ENCODE data around the gene ZCWPW1.

The ZCWPW1 gene

DNA sequence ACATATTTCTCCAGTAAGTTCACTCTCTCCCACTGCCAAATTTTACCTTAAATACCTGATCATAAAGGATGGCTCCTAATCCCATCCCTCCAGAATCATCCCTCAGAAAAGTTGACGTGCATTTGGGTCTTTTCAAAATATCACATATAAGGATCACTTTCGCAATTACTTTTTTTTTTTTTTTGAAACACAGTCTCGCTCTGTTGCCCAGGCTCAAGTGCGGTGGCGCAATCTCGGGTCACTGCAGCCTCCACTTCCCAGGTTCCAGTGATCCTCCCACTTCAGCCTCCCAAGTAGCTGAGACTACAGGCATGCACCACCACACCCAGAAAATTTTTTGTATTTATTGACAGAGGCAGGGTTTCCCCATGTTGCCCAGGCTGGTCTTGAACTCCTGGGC, 17.4 kb downstream of the ZCWPW1 start:
- DNase-seq (ENCODE audit: extremely low read depth, low read depth), result no peak
- H3K4me3 ChIP-seq (replicated peaks; ENCODE audit: low read depth, low read length), result no peak overlapping the region
- TF ChIP-seq, protein P1, sequence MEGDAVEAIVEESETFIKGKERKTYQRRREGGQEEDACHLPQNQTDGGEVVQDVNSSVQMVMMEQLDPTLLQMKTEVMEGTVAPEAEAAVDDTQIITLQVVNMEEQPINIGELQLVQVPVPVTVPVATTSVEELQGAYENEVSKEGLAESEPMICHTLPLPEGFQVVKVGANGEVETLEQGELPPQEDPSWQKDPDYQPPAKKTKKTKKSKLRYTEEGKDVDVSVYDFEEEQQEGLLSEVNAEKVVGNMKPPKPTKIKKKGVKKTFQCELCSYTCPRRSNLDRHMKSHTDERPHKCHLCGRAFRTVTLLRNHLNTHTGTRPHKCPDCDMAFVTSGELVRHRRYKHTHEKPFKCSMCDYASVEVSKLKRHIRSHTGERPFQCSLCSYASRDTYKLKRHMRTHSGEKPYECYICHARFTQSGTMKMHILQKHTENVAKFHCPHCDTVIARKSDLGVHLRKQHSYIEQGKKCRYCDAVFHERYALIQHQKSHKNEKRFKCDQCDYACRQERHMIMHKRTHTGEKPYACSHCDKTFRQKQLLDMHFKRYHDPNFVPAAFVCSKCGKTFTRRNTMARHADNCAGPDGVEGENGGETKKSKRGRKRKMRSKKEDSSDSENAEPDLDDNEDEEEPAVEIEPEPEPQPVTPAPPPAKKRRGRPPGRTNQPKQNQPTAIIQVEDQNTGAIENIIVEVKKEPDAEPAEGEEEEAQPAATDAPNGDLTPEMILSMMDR (IDR thresholded peaks at IDR 0.05; ENCODE audit: low read depth, low read length, missing control alignments), result no peak

DNA sequence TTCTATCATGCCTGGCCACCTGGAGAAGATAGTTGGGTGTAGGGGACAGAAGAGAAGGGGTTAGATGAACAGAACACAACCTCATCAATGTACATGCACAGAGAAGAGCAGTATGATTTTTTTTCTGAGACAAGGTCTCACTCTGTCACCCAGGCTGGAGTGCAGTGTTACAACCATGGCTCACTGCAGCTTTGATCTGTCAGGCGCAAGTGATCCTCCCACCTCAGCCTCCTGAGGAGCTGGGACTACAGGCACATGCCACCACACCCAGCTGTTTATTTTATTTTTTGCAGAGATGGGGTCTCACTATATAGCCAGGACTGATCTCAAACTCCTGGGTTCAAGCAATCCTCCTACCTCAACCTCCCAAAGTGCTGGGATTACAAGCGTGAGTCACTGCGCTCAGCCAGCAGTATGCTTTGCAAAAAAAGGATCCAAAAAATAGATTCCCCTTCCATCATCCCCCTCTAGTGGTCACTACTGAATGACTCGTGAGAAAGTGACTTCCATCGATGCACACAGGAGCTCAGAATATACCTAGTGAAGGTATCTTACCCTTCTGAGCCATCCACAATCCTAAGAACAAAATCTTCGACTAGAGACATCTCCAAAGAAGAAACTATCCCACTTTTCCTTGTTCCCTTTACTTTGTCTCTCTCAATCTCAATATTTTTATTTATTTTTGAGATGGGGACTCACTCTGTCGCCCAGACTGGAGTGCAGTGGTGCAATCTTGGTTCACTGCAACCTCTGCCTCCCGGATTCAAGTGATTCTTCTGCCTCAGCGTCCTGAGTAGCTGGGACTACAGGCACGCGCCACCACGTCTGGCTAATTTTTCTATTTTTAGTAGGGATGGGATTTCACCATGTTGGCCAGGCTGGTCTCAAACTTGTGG, 21.0 kb downstream of the ZCWPW1 start:
- TF ChIP-seq, protein P1 (IDR thresholded peaks at IDR 0.05; ENCODE audit: low read depth, low read length, missing control alignments), result peak; percentile 71
- no peak overlapping the region for H3K4me3 ChIP-seq (replicated peaks; ENCODE audit: low read depth, low read length)
- peak; percentile 41 for DNase-seq (ENCODE audit: extremely low read depth, low read depth)

DNA sequence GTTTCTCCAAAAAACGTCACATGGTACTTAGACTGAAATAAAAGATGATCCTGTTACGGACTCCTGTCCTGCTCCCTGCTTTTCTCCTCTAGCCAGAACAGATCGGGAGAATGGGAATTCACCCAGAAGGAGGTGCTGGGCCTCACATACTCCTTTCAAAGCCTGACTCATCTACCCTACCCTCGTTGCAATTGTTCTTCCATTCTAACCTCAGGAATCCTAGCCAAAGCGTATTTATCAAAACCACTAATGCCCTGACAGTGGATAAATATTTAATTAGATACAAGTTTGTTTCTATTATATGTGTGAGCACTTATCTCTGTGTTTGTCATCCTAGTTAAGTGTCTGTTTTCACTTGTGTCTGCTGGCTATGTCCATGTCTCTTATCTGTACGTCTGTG, 21.7 kb downstream of the ZCWPW1 start:
- TF ChIP-seq, protein P1 (IDR thresholded peaks at IDR 0.05; ENCODE audit: low read depth, low read length, missing control alignments), result no peak
- no peak overlapping the region for H3K4me3 ChIP-seq (replicated peaks; ENCODE audit: low read depth, low read length)
- DNase-seq (ENCODE audit: extremely low read depth, low read depth), result no peak

DNA sequence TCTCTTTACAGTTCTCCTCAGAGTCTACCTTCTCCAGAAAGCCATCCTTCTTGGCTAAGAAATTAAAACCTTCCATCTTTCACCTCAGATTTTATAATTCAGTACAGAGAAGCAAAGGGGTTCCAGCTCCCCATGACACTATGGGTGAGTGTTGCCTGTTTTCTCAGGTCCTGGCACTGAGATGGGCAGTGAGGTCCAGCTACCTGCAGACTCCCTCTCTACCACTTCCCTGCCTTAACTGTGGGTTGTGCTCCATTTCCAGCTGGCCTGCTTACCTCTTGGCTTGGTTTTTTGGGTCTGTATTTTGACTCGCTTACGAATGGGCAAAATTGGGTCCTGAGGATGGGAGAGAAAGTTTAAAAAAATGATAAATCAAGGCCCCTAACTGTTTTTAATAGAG, 26.3 kb downstream of the ZCWPW1 start:
- no peak for DNase-seq (ENCODE audit: extremely low read depth, low read depth)
- TF ChIP-seq, protein P1 (IDR thresholded peaks at IDR 0.05; ENCODE audit: low read depth, low read length, missing control alignments), result no peak
- no peak overlapping the region for H3K4me3 ChIP-seq (replicated peaks; ENCODE audit: low read depth, low read length)

DNA sequence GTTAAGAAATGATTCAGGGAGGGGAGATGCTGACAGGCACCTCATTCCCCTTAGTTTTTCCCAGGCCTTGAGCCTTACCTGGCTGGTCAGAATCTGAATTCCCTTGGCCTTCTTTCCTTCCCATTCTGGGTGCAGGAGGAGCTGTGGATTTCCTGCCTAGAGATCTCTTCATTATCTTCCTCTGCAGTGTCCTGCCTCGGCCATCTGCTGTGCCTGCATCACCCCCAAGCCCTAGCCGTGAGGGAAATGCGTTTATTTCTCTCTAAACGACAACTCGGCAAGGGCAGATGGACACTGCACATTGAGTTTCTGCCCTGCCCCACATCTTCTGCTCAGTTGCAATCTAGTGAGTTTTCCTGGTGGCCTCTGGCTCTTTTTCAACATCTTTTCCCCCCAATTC, 26.7 kb downstream of the ZCWPW1 start:
- no peak overlapping the region for H3K4me3 ChIP-seq (replicated peaks; ENCODE audit: low read depth, low read length)
- TF ChIP-seq, protein P1 (IDR thresholded peaks at IDR 0.05; ENCODE audit: low read depth, low read length, missing control alignments), result no peak
- DNase-seq (ENCODE audit: extremely low read depth, low read depth), result no peak

DNA sequence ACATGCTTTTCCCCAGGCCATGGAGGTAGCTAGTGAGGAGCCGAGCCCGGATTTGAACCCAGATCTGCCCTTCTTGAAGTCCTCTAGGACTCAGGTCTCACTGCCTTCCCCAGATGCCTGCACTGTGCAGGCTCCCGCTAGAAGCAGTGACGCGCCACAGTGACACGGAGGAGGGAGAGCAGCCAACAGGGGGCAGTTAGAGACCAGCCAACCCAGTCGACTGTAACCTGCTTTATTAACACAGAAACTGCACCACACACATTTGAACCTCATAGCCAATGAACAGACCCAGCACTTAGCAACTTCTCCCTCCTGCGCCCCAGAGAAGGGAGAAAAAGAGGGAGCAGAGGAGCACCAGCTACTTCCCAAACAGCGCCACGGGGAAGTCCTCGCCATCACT, 27.8 kb downstream of the ZCWPW1 start:
- H3K4me3 ChIP-seq (replicated peaks; ENCODE audit: low read depth, low read length), result no peak overlapping the region
- TF ChIP-seq, protein P1 (IDR thresholded peaks at IDR 0.05; ENCODE audit: low read depth, low read length, missing control alignments), result peak; percentile 24
- DNase-seq (ENCODE audit: extremely low read depth, low read depth), result no peak
